Muscle of arm (tissue), 12 donors: ENCODE results near the gene LIMK2. TPM values are rescaled to one million over a fixed set of nuclear protein-coding genes. Genes with fewer than 3 reads are reported as not detected.
"Not testable (repeated sequence)": the region's sequence is repeated elsewhere in the genome, so short reads cannot be mapped to it uniquely, and the experiment has no call there.

Experiments
- DNase-seq: peaks from one replicate; pipeline ENCODE4 v3.0.0-alpha.2; 2013
- polyA plus RNA-seq, 12 donors: library from polyadenylated mRNA; unstranded; fragments of 120-200 nt; gene quantifications; one replicate each; pipeline ENCODE4 v1.2.1, GENCODE V29; 2013; ENCODE audit not compliant: insufficient read length in 12 of 12

LIMK2 gene
- polyA plus RNA-seq, 12 donors: 17.9 to 34.8 (median 22.7) TPM; not detected in 1

DNA sequence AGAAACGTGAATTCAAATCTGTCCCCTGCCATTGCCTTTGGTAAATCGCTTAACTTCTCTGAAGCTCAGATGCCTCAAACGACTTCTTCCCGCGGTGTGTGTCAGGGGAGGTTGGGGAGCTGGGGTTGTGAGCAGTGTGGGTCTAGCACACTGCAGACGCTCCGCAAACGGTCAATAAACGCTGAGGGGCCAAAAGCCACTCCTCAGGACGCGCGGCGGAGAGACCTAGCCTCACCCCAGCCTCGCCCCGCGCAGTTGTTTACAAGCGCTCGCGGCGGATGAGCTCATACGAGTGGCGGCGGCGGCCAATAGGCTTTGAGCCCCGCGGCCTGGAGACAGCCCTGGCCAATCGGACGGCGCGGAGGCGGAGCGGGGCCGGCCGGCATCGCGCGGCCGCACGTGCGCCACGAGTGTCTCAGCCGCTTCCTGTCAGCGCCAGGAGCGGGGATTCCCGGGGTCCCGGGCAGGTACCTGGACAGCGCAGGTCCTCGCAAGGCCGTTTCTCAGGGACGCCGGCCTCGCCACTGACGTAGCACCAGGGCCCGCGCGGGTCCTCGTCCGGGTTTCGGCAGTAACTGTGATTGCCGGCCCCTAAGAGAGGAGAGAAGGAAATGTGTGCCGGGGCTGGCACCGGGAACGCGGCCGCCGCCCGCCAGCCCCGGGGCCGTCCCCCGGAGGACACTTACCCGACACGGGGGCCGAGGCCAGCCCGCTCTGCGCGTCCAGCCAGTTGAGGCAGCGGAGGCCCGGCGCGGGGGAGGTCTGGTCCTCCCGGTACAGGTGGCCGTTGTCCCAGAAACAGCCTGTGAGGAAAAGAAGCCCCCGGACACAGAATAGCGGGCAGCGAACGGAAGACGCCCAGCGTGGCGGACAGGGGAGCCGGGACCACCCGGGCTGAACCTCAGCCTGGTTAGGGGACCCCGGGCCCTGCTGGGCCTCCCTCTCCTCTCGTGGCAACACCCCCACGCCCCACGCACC, 78.7 kb downstream of the LIMK2 start:
- DNase-seq: peak; percentile 87

DNA sequence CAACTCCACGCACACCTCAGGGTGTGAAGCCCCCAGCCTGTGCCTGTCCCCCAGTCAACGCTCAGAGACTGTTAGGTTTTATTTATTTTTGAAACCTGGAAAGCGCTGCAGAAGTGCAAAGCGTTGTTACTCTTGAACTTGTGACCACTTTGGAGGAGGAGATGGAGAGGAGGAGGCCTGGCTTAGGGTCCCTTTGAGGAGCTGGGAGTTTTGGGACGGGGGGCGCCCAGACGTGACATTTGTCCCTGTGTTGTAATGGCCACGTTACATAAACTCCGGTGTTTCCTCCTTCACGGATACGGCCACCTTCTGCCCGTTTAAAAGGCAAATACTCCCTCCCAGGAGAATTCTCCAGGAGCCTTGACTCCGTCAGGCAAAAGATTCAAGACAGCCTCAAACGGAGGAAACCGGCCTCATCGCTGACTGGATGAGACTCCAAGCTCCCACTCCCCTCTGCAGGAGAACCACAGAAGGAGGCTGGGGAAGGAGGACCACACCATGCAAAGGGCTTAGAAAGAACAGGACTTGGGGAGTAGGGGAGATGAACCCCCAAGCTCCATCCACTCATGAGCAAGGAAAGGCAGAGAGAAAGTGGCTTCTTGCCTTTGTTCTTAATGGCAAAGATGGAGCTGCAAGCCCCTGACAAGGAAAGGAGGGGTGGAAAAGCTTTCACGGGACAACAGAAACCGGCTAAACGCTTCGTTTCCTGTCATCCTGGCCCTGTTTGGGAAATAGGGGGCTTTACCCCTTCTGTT, 79.6 kb downstream of the LIMK2 start:
- DNase-seq: no peak

DNA sequence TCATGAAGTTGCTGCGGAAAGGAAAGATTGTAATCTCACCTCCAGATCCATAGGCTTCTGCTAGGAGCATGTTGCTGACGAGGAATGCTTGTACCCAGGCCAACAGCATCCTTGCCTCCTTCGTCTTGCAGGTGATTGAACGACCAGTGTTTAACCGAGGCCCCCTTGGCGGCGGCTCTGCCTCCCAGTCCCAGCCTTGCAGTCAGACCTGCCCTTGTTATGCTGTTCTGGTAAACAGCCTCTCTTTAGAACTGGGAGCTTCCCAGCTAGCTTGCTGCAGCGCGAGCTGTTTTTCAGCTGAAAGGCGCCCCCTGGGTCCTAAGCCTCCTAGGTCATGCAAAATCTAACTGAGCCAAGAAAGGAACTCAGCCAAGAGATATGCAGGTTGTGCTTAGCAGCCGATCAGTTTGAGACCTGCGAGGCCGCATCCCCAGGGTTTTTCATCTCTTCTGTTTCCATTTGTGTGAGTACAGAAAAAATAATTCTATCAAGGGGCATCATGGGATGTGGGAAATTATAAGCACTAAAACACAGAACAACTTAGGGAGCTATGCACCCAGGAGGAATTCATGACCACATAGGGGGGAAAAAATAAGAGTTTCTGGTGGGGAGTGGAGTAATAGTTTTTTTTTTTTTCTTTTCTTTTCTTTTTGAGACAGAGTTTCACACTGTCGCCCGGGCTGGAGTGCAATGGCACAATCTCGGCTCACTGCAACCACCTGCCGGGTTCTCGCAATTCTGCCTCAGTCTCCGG, 80.3 kb downstream of the LIMK2 start, which contains the start of gene PIK3IP1:
Gene PIK3IP1, minus strand, starts transcription at position 253 of the 754 bp plus-strand sequence. Its CDS starts 144 bp downstream, at position 109.
- peak; percentile 76 for DNase-seq

DNA sequence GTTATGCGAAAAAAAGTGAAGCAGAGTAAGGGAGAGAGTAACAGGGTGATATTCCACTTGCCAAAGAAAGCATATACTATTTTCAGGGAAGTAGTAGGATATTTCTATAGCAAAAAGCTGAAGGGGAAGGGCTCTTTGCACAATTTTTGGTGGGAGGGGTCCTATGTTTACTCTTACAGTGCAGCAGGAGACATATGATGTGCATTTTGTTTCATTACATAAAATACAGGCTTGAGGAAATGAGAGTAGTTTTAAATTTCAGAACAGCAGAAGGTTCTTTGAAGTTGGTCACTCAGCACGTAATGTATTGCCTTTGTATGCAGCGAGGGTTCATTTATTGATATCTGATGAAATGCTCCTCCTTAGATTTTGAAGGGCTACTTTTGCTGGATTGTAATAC, 83.3 kb downstream of the LIMK2 start:
- no peak for DNase-seq

DNA sequence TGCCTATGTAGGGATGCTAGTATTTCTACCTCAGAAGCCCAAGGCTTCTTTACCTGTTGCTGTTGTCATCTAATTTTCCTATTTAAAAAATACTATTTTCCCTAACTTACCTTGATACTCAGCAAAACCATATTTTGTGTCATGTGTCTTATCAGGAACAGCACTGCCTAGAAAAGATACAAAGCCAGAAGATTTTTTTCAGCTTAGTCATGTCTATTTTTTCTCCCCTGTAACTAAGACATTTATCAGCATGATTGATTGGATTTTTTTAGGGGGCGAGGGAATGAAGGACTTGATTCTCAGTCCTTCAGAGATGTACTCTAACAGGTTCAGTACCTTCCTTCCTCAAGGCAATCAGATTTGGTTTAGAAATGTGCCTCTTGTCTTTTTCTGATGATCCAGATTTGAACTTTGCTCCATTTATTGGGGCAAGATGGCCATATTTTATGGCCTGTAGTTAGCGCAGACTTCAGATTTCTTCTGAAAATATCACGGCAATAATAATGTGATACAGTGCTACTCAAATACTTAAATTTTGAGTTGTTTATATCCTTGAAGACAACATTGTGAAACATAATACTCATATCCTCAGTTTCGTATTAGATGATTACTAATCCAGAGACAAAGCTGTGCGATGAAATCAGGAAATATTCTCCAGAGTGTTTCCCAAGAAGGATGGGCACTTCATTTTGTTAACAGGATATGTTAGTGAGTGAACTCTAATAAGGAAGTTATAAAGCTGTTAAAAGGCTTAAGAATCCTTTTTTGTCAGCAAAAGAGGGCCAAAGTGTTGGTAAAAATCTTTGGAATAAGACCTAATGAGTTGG, 83.9 kb downstream of the LIMK2 start:
- DNase-seq: no peak

DNA sequence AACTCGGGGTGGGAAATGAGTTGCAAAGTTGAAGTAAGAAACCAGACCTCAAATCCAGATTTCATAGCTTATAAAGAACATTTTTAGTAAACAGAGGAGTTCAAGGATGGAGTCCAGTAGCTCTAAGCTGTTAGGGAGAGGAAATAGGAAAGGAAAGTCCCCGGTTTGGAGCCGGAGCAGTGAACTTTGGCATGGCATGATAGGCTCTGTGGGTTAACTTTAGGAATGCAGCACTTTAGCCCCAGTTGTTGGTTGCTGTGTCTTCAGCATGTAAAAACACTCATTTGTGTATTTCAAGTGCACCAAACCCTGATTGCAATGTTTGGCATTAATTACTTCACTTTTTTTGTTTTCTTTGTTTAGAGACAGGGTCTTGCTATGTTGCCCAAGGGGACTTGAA, 88.8 kb downstream of the LIMK2 start:
- no peak for DNase-seq

DNA sequence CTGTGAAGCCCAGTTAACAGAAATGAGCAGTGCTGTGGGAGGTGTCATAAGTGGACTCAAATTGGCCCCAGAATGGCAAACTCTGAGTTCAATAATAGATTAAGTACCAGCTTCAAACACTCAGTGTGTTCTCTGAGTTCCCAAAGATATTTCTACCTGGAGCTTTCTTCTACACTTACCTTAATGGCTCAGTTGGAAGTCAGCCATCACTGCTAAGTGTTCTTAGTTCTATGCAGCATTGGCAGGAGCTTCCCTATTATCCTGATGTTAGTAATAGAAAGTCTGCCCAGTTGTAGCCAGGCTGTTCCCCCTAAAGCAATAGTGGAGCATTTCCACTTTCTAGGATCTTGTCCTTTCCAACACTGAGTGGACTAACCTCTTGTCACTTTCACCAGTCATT, 89.9 kb downstream of the LIMK2 start:
- DNase-seq: no peak

DNA sequence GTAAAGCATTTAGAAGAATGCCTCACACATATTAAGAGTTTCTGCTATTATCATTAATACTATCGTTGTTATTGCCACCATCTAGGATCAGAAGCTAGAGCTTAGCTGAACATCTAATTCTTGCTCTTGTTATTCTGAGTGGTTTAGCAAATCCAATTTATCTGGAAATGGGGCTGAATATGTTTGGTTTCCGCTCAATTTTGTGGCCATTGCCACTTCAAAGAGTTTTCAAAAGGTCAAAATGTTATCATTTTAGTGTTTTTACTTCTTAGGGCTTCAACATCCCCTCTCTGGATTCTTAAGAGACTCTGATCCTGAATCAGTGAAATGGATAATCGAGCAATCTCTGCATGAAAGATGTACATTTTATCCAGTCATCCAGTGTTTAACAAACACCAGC, 90.4 kb downstream of the LIMK2 start:
- no peak for DNase-seq

DNA sequence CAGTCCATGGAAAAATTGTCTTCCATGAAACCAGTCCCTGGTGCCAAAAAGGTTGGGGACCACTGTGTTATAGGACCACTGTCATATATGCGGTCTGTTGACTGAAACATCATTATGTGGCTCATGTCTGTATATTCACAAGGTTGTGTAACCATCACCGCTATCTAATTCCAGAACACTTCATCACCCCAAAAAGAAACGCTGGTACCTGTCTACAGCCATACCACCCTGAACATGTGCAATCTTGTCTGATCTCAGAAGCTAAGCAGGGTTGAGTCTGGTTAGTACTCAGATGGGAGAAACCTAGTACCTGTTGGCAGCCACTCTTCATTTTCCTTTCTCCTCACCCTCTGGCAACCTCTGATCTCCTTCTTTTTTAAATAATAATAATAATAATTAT, 93.1 kb downstream of the LIMK2 start:
- DNase-seq: no peak

DNA sequence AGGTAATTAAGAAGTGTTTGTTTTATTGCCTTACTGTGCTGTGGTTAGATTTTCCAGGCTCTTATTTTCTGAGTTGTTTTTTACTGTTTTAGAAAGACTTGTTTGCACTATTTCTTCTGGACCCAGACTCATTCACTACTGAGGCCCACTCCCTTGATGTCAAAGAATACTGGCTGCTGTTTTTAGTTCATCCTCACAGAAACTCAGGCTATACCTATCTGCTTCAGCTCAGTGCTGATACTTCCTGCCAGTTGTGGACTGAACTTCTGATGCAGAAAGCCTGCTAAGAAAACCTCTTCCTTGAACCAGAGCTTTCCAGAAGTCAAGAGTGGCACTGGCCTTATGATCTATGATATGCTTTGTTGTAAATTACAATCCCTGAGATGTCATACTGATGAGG, 96.1 kb downstream of the LIMK2 start:
- no peak for DNase-seq

DNA sequence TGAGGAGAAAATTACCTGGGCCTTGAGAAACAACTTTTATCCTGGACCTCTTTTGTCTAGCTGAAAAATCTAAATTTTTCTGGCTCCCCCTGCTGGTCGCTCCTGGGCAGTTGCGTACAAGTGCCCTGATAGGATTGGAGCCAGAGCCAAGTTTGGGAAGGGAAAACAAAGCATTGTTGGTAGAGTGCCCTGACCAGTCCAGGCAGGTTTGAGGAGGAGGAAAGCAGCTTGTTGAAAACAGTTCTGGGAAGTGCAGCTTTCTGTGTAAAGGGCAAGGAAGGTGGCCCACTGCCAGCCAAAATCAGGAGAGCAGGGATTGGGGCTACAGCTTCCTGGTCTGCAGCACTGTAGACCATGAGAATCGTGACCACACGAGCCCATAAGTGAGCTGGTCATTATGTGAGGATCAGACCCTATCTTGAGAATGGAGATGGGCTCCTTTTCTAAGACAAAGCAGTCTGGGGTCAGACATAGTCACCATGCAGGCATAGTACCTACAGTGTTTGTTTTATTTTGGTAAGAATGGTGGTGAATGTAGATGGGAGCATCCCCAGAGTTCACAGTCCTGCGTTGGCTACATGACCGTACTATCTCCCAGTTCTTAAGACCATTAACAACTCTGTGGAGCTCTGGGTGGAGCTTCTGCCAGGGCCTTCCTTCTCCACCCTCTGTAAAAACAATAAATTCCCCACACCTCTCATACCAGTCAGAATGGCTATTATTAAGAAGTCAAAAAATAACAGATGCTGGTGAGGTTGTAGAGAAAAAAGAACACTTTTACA, 101.5 kb downstream of the LIMK2 start:
- peak; percentile 59 for DNase-seq

DNA sequence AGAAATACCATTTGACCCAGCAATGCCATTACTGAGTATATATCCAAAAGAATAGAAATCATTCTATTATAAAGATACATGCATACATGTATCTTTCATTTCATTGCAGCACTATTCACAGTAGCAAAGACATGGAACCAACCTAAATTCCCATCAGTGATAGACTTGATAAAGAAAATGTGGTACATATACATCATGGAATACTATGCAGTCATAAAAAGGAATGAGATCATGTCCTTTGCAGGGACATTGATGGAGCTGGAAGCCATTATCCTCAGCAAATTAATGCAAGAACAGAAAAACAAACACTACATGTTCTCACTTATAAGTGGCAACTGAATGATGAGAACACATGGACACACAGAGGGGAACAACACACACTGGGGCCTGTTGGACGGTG, 102.1 kb downstream of the LIMK2 start:
- not testable (repeated sequence) for DNase-seq

DNA sequence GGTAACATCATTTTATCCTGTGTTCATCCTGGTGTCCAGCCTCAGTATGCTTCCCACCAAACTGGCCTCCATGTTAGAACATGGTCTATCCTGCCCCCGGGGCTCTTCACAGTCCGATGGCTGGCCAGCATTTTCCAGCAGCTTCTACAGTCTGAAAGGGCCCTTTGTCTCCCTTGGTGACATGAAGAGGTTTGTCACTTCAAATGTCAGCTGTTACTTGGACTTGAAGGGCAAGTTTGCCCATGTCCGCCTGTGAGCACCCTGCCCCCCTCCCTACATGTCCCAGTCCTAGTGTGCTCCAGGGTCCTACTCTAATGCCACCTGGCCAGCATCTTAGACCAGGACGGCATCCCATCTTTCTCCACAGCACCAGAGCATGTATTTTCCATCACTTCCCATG, 109.3 kb downstream of the LIMK2 start:
- DNase-seq: no peak

DNA sequence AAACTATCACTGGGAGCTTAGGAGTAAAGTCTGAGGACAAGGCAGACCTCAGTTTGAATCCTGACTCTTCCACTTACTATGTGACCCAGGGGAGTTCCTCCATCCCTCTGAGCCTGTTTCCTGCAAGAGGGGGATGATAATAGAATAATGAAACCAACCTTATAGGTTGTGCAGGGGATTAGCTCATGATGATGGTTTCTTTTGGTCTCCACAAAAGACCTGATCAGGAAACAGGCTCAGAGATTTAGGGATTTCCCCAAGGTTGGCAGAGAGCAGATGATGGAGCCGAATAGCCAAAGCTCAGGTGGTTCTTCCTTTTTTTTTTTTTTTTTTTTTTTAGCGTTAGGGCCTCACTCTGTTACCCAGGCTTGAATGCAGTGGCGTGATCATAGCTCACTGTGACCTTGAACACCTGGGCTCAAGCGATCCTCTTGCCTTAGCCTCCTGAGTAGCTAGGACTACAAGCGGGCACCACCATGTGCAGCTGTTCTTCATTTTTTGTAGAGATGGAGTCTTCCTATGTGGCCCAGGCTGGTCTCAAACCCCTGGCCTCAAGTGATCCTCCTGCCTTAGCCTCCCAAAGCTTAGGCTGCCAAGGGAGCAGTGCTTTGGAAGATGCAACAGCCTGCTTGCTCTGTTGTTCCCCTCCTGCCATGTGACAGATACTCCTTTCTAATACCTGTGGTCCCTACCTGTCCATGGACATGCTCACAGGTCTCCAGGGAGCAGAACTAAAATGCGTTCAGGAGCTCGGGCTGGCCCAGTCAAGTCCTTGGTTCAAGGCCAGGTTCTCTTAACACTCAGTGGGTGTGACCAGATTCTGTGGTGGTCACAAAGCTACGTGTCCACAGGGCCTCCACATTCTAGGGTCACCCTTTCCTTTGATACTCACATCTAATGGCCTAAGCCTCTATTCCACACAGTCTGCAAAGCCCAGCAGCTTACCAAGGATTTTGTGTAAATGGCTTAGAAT, 111.8 kb downstream of the LIMK2 start:
- no peak for DNase-seq

DNA sequence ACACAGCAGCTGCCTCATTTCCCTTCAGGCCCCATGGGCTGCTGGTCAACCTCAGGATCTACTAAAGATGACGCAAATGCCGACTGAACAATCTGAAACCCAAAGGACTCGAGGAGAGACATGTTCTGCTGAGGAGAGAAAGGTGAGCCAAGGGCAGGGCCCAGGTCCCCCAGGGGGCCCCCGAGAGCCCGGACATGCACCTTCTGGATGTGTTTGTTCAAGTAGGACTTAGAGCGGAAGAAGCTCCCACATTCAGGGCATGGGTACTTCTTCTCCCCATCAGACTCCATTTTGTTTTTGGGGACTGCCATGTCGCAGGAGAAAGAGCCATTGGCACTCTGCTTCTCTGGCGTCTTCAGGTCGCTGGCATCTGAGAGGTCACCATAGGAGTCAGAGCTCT, 114.8 kb downstream of the LIMK2 start:
- DNase-seq: no peak

DNA sequence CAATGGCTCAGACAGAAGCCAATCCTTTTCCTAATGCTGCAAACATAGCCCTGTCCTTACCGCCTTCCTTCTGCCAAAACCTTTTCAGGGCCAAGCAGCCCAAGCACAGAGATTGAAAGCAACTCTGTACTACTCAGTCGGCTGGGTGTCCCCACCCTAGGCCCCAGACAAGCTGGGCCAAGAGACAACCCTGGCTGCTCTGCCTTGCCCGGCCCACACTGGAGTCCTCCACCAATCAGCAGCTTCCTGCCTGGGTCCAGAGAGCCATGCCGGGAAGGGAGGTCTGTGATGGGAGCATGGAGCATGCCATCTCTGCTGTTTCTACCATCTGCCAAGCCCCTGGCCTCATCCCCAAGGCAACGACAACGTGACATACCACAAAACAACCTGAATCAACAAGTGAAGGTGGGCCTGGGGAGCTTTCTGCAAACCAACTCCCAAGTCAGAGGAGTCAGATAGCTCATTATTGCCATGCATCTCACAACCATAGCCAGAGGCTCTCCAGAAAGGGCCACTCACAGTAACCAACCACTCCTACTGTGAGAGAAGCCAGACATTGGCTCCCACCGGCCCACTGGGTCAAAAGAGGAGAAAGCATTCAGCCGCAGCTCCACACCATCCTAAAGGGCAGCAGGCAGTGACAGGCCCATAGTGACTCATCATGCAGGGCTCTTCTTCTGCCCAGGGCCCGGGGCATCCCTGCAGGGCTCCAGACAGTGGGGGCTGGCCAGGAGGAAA, 115.9 kb downstream of the LIMK2 start:
- no peak for DNase-seq

DNA sequence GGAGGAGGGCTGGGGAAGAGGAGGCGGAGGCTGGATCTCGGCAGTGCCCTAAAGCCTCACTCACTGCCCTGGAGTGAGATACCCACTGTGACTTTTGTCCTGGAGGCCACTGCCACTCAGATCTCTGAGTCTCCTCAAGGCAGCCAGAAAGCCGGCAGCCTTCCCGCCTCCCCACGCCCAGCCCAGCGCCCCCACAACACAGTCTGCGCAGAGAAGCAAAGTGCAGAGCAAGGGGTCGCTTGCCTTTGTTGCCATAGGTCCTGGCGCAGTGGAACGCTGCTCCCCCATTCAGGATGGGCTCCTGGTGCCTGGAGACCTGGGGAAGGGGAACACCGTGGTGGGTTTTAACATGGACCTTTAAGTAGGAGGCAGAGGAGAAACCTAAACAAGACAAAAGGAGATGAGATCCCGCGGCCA, 116.5 kb downstream of the LIMK2 start:
- no peak for DNase-seq

DNA sequence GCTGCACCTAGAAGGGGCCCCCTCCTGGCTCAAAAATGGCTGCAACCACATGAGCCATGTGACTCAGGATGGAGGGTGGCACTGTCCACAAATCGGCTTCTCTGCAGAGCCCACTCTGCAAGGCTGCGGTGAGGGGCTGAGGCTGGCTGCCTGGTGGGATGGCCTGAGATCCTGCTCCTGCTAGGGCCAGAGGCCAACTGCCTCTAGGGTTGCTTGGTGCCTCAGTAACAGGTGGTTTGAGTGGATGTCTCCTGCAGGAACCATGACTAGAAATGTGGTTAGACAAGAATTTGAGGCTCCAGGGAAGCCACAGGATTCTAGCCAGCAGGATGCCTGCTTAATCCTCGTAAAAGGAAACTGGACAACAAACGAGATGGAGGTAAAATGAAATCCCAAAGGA, 116.9 kb downstream of the LIMK2 start:
- no peak for DNase-seq
